Skeletal muscle tissue (tissue), 4 donors: ENCODE measurements around the gene CCDC12. TPM values are rescaled to one million over a fixed set of nuclear protein-coding genes. Genes with fewer than 3 reads are reported as not detected.

Experiments used
- H3K27ac ChIP-seq: one replicate; pipeline ENCODE4 v1.7.0; 2013; ENCODE audit warnings: mild to moderate bottlenecking, low read depth, low read length, inconsistent platforms
- H3K27me3 ChIP-seq, 3 donors: one replicate each; pipeline ENCODE4 v1.7.0; 2013; ENCODE audit warnings: low read length in 3 of 3; ENCODE audit not compliant: control insufficient read depth in 3 of 3, insufficient read depth in 3 of 3
- H3K36me3 ChIP-seq, 3 donors: one replicate each; pipeline ENCODE4 v1.7.0; 2013; ENCODE audit warnings: low read length in 3 of 3; ENCODE audit not compliant: control insufficient read depth in 3 of 3, insufficient read depth in 3 of 3
- H3K4me1 ChIP-seq, 3 donors: one replicate each; pipeline ENCODE4 v1.7.0; 2013; ENCODE audit warnings: low read length in 3 of 3, mild to moderate bottlenecking in 3 of 3; ENCODE audit not compliant: control insufficient read depth in 3 of 3, insufficient read depth in 3 of 3
- H3K4me3 ChIP-seq, 3 donors: one replicate each; pipeline ENCODE4 v1.7.0; 2013; ENCODE audit warnings: low read length in 3 of 3
- H3K9ac ChIP-seq, 3 donors: one replicate each; pipeline ENCODE4 v1.7.0; 2013; ENCODE audit warnings: low read length in 3 of 3, mild to moderate bottlenecking in 3 of 3, moderate library complexity in 2 of 3, low read depth in 1 of 3
- H3K9me3 ChIP-seq, 3 donors: one replicate each; pipeline ENCODE4 v1.7.0; 2013; ENCODE audit warnings: low read length in 3 of 3; ENCODE audit not compliant: control insufficient read depth in 3 of 3
- total RNA-seq: library from RNA; depleted of rRNA; stranded (reverse); fragments of >200 nt; gene quantifications from one replicate; pipeline ENCODE4 v1.2.3, GENCODE V29; 2014
- donor health status: Osteomylitis.

CCDC12 gene
- total RNA-seq, 1 donor from 2014 or later = 27.1 TPM

GRCh38 chr3:46950177-46950576 lies 26.4 kb downstream of the CCDC12 start:
- H3K9me3 ChIP-seq = no peaks in the 10 kb centered on the region
- no peaks in the 10 kb centered on the region for H3K27me3 ChIP-seq
- H3K4me3 ChIP-seq = no peak overlapping the region
- H3K27ac ChIP-seq = no peak overlapping the region
- no peak overlapping the region for H3K9ac ChIP-seq
- H3K36me3 ChIP-seq = peaks cover 0 to 2% (median 0%) of the 10 kb centered on the region in 3 donors
- H3K4me1 ChIP-seq = peaks cover 62 to 82% (median 68%) of the 10 kb centered on the region in 3 donors

- Histone ChIP-seq H3K9me3 (no peaks in the 10 kb centered on the region), H3K4me3 (no peak overlapping the region), H3K9ac (peak overlapping the region in 1 of 3 donors; percentile 33), H3K27ac (peak overlapping the region; percentile 32), H3K4me1 (peaks cover 69 to 82% (median 71%) of the 10 kb centered on the region in 3 donors), H3K36me3 (peaks cover 0 to 2% (median 0%) of the 10 kb centered on the region in 3 donors), H3K27me3 (no peaks in the 10 kb centered on the region)
Observed at GRCh38 chr3:46948830-46949671, 27.5 kb downstream of the CCDC12 start.

DNA sequence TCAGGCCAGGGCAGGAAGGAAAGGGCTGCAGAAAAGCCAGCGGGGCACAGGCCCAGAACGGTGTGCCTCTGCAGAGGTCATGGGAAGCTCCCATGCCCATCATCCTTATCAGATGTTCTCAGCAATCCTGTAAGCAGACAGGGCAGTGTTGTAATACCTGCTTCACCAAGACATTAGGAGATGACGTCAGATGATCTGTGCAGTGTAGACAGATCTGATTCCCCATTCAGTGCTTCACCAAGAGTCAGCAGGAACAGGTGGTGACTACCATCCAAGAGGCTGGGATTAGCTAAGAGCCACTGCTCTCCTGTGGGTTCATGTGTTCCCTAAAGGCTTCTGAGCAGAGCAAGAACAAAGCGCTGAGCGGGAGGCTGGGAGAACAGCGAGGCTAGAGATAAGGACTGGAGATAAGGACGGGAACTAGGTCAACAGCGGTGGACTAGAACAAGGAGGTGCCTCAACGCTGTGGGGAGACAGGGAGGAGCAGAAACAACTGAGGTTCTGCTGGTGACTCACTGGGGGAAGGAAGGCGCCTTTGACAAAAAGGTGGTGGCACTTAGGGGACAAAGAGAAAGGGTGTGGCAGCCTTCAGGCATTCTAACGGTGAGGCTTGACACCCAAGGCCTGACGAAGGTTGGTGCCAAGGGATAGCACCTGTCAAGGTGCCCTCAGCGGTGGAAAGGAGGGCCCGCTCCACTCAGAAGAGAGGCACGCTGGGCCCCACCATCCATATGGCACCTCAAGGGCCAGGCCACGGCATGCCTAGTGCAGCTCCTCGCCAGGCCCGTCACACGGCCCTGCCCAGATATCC lies 28.4 kb downstream of the CCDC12 start:
- Histone ChIP-seq H3K27ac (peak overlapping the region; percentile 32), H3K27me3 (no peaks in the 10 kb centered on the region), H3K4me1 (peaks cover 71 to 82% (median 71%) of the 10 kb centered on the region in 3 donors), H3K4me3 (no peak overlapping the region), H3K36me3 (peaks cover 0 to 2% (median 0%) of the 10 kb centered on the region in 3 donors), H3K9me3 (no peaks in the 10 kb centered on the region), H3K9ac (peak overlapping the region in 2 of 3 donors; percentile 17 to 62)

DNA sequence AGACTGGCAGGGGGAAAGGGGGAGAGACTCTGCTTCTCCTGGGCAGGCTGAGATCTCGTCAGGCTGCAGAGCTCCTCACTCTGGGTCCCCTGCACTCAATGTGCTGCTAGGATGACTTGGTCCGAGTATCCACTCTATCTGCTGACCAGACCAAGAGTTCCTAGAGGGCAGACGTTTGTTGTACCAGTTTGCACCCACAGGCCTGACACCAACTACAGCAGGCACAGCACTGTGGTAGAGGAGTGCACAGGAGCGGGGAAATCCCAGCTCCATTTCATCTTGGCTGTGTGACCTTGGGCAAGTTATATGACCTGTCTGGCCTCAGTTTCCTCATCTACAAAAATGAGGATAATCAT lies 29.0 kb downstream of the CCDC12 start:
- no peaks in the 10 kb centered on the region for H3K9me3 ChIP-seq

DNA sequence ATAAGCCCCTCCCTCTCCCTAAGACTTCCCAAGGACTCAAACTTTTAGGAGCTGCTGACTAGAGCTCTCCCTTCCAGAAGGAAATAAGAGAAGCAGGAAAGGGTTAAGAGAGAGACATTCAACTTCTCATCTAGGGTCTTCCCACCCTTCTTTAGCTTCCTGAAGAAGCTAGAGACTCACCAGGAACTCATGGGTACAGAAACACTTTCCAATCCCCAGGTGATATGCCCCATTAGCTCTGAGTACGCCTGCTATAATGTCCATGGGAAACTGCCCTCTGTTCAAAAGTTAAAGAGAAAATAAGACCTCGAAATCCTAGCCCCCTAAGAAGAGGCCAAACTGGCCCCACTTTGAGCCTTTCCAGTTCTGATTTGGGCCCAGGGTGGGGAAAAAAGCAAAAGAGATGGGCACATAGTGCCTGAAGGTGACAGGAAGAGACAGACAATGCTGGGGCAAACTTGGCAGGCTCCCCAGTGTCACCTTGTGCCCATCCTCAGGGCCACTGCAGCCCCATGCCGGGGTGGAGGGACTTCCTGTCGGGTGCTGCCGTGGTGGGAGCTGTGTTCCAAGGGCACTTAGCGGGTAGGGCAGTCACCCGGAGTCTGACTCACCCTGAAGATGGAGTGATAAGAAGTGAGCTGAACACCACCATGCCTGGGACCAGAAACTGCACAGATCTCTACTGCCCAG lies 29.5 kb downstream of the CCDC12 start:
- peaks cover 76 to 82% (median 76%) of the 10 kb centered on the region in 3 donors for H3K4me1 ChIP-seq
- H3K9ac ChIP-seq = peak overlapping the region in 2 of 3 donors; percentile 45 to 57
- no peak overlapping the region for H3K4me3 ChIP-seq
- peaks cover 0 to 2% (median 0%) of the 10 kb centered on the region in 3 donors for H3K36me3 ChIP-seq
- H3K9me3 ChIP-seq = no peaks in the 10 kb centered on the region
- H3K27ac ChIP-seq = no peak overlapping the region
- H3K27me3 ChIP-seq = no peaks in the 10 kb centered on the region

More for the DNA sequence above, 29.0 kb downstream of the CCDC12 start:
- Histone ChIP-seq H3K4me3 (no peak overlapping the region), H3K36me3 (peaks cover 0 to 2% (median 0%) of the 10 kb centered on the region in 3 donors), H3K27ac (peak overlapping the region; percentile 32), H3K9ac (peak overlapping the region in 2 of 3 donors; percentile 55 to 57), H3K4me1 (peaks cover 72 to 82% (median 74%) of the 10 kb centered on the region in 3 donors), H3K27me3 (no peaks in the 10 kb centered on the region)

DNA sequence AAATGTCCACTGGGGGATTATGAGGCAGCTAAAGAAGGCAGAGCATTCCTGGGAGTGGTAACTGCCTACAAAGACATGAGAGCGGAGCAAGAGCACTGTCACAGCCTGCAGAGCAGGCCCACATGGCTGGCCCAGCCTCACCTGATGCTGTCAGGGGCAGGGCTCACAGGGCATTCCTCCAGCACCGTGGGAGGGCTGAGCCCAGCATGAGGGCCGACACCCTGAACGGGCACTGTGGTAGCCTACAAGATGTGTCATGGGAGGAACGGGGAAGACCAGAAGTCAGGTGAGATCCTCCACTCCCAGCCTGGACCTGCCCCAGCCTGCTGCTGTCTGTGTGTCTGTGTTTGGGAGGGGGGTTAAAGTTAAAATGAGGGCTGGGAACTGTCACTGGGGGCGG lies 30.1 kb downstream of the CCDC12 start:
- H3K9ac ChIP-seq = peak overlapping the region in 1 of 3 donors; percentile 45
- peaks cover 76 to 81% (median 77%) of the 10 kb centered on the region in 3 donors for H3K4me1 ChIP-seq
- no peak overlapping the region for H3K27ac ChIP-seq
- no peaks in the 10 kb centered on the region for H3K9me3 ChIP-seq
- peaks cover 0 to 2% (median 0%) of the 10 kb centered on the region in 3 donors for H3K36me3 ChIP-seq
- no peaks in the 10 kb centered on the region for H3K27me3 ChIP-seq
- H3K4me3 ChIP-seq = no peak overlapping the region

GRCh38 chr3:46944191-46944590 lies 32.4 kb downstream of the CCDC12 start:
- Histone ChIP-seq H3K9ac (peak overlapping the region in 2 of 3 donors; percentile 13 to 68), H3K9me3 (no peaks in the 10 kb centered on the region), H3K27ac (peak overlapping the region; percentile 21), H3K36me3 (peaks cover 13 to 16% (median 15%) of the 10 kb centered on the region in 3 donors), H3K4me3 (no peak overlapping the region), H3K4me1 (peaks cover 64 to 88% (median 69%) of the 10 kb centered on the region in 3 donors), H3K27me3 (no peaks in the 10 kb centered on the region)

DNA sequence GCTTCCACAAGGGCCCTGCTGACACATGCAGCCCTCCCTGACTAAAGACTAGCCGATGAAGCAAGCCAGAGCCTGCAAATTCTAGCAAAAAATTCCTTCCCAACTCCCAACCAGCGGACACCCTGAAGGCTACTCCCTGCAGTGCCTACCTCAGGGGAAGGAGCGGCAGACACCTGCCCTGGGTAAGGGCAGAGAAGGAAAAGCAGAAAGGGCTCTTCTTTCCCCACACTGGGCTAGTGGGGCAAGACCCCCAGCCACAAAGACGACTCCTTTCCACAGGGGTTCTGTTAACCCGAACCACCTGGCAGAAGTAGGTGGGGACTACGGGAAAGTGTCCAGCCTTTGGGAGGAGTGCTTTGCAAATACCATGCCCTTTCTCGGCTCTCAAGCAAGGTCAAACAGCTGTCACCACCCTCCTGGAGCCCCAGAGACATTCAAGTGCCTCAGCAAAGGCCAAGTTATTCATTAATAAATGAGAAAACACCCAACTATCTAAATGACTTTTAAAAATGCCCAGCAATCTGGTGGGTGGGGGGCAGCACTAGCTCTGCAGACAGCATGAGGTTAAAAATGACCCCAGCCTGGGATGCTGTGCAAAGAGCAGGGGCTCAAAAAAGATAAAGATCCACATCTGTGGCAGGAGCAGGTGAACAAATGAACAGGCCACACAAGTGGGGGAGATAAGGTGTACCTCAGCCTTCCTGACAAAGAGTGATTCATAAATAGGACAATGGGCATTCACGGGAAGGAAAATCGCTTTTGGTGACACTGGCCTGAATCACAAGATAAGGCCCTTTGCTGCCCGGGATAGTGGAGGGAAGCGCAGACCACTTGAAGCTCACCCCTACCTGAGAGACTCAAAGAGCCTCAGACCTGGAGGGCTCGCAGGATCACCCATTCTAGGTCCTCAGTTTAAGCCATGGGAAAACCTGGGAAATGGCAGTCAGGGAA lies 33.0 kb downstream of the CCDC12 start:
- H3K4me1 ChIP-seq = peaks cover 64 to 88% (median 69%) of the 10 kb centered on the region in 3 donors
- peak overlapping the region in 2 of 3 donors; percentile 63 to 68 for H3K9ac ChIP-seq
- peak overlapping the region in 2 of 3 donors; percentile 9 to 45 for H3K4me3 ChIP-seq
- H3K27me3 ChIP-seq = no peaks in the 10 kb centered on the region
- peak overlapping the region; percentile 21 for H3K27ac ChIP-seq
- H3K9me3 ChIP-seq = no peaks in the 10 kb centered on the region
- peaks cover 13 to 17% (median 16%) of the 10 kb centered on the region in 3 donors for H3K36me3 ChIP-seq
